H1 (cell line): ENCODE results near the gene SNX15. TPM values are rescaled to one million over a fixed set of nuclear protein-coding genes. Genes with fewer than 3 reads are reported as not detected.

Source experiments
- ASH2L ChIP-seq: fragments of 200-600, 300-600 bp; sonication (generic); IDR thresholded peaks from one replicate; pipeline ENCODE4 v1.7.1; 2017; ENCODE audit warnings: low read length
- CTCF ChIP-seq, 3 experiments: IDR thresholded peaks; 1 replicate in 2 of 3; 2 replicates in 1 of 3; pipeline versions ENCODE4 v1.5.1 to v1.6.1; 2011; ENCODE audit warnings: low read length in 3 of 3, mild to moderate bottlenecking in 3 of 3, inconsistent platforms in 2 of 3, low read depth in 1 of 3, moderate library complexity in 1 of 3; ENCODE audit not compliant: insufficient read depth in 1 of 3; ENCODE audit errors: control extremely low read depth in 1 of 3
- E2F6 ChIP-seq: IDR thresholded peaks from 2 replicates; pipeline ENCODE4 v1.6.1; 2012; ENCODE audit warnings: inconsistent platforms
- EGR1 ChIP-seq: IDR thresholded peaks from 2 replicates; pipeline ENCODE4 v1.6.1; 2011; ENCODE audit warnings: low read depth, low read length, borderline replicate concordance
- EP300 ChIP-seq, 2 experiments: IDR thresholded peaks; 1 replicate in 1 of 2; 2 replicates in 1 of 2; pipeline ENCODE4 v1.6.1; 2011 to 2012; ENCODE audit warnings: low read depth in 2 of 2, low read length in 2 of 2, mild to moderate bottlenecking in 2 of 2, borderline replicate concordance in 1 of 2, inconsistent platforms in 1 of 2, moderate library complexity in 1 of 2
- HDAC2 ChIP-seq, 2 experiments: fragments of 300-600 bp in 1 of 2; sonication (generic) in 1 of 2; IDR thresholded peaks; 2 replicates each; pipeline ENCODE4 v1.6.1; 2011 to 2012; ENCODE audit warnings: low read depth in 2 of 2, low read length in 2 of 2, mild to moderate bottlenecking in 2 of 2, moderate library complexity in 2 of 2, borderline replicate concordance in 1 of 2, inconsistent platforms in 1 of 2
- JUND ChIP-seq: IDR thresholded peaks from 2 replicates; pipeline ENCODE4 v1.6.1; 2011; ENCODE audit warnings: mild to moderate bottlenecking, improper control_type of control experiment, low read length
- NANOG ChIP-seq: IDR thresholded peaks from 2 replicates; pipeline ENCODE4 v1.6.1; 2011; ENCODE audit warnings: low read length, low read depth, mild to moderate bottlenecking, inconsistent platforms; ENCODE audit not compliant: insufficient read depth, poor library complexity, severe bottlenecking
- PHF8 ChIP-seq: fragments of 200-600 bp; sonication (generic); conservative IDR thresholded peaks from 2 replicates; pipeline ENCODE4 v1.7.1; 2012; ENCODE audit warnings: low read depth, mild to moderate bottlenecking, inconsistent platforms, low read length, moderate library complexity
- POLR2AphosphoS5 ChIP-seq: IDR thresholded peaks from 2 replicates; pipeline ENCODE4 v1.6.1; 2011; ENCODE audit warnings: low read depth, low read length
- RAD21 ChIP-seq, 2 experiments: IDR thresholded peaks in 1 of 2; conservative IDR thresholded peaks in 1 of 2; 2 replicates each; pipeline ENCODE4 v1.6.1; 2011; ENCODE audit warnings: low read depth in 2 of 2, low read length in 2 of 2, improper control_type of control experiment in 1 of 2, inconsistent platforms in 1 of 2, mild to moderate bottlenecking in 1 of 2, moderate library complexity in 1 of 2
- SIN3A ChIP-seq, 2 experiments: IDR thresholded peaks in 1 of 2; conservative IDR thresholded peaks in 1 of 2; 2 replicates each; pipeline ENCODE4 v1.6.1; 2011 to 2012; ENCODE audit warnings: low read length in 2 of 2, improper control_type of control experiment in 1 of 2, low read depth in 1 of 2, mild to moderate bottlenecking in 1 of 2
- SP2 ChIP-seq: IDR thresholded peaks from 2 replicates; pipeline ENCODE4 v1.6.1; 2012; ENCODE audit warnings: mild to moderate bottlenecking, low read length, inconsistent platforms
- SP4 ChIP-seq: IDR thresholded peaks from 2 replicates; pipeline ENCODE4 v1.6.1; 2012; ENCODE audit warnings: low read length, inconsistent platforms
- SUZ12 ChIP-seq: fragments of 200-600 bp; sonication (generic); IDR thresholded peaks from 2 replicates; pipeline ENCODE4 v1.6.1; 2012; ENCODE audit warnings: mild to moderate bottlenecking, inconsistent platforms, low read length, moderate library complexity, mixed read lengths
- TBP ChIP-seq: IDR thresholded peaks from 2 replicates; pipeline ENCODE4 v1.6.1; 2011; ENCODE audit warnings: low read depth, low read length, improper control_type of control experiment
- USF2 ChIP-seq: IDR thresholded peaks from 2 replicates; pipeline ENCODE4 v1.6.1; 2011; ENCODE audit warnings: low read length, improper control_type of control experiment
- polyA plus RNA-seq, 7 experiments: library from polyadenylated mRNA; depleted of rRNA in 3 of 7; stranded (reverse) in 5 of 7; unstranded in 2 of 7; fragments of >200 nt in 5 of 7; fragments of 200-250 nt in 2 of 7; gene quantifications; 1 replicate in 5 of 7; 2 replicates in 1 of 7; 4 replicates in 1 of 7; pipeline versions ENCODE4 v1.2.1 to v1.2.3, GENCODE V29; 2011 to 2013; ENCODE audit warnings: missing spikeins in 2 of 7, mixed read lengths in 2 of 7
- total RNA-seq: library from RNA; stranded (reverse); fragmentation: NEBNext Ultra II Directional; extraction: Animal tissue kit (Norgen Biotek cat#: 25700); gene quantifications from 2 replicates; pipeline ENCODE4 v1.2.1, GENCODE V29; 2021

SNX15 gene
- total and polyA plus RNA-seq, 2 of the 8 experiments (the other 6 are each of a cell fraction or from before 2014, with no cell fraction given), result 13.0 to 18.3 TPM

GRCh38 chr11:65027213-65028067 lies at the start of gene SNX15 (continued):
- TF ChIP-seq POLR2AphosphoS5 (peak; percentile 19; the same call in 1 of the 2 replicates), ASH2L (peak; percentile 78), HDAC2 (IDR thresholded peaks at IDR 0.05; ENCODE audit: borderline replicate concordance in 1 of 2, low read depth in 2 of 2, low read length in 2 of 2) (peak in 1 of 2 experiments; percentile 82; a peak in 1 of 4 replicates), SP2 (no peak), SP4 (no peak), SUZ12 (no peak), RAD21 (IDR thresholded peaks at IDR 0.05 in 1 of 2, conservative IDR thresholded peaks at IDR 0.05 in 1 of 2; ENCODE audit: low read depth in 2 of 2, low read length in 2 of 2) (peak; percentile 16 to 28; a peak in 2 of 4 replicates), EP300 (IDR thresholded peaks at IDR 0.05; ENCODE audit: borderline replicate concordance in 1 of 2, low read depth in 2 of 2, low read length in 2 of 2) (0 out of 3 replicates have a peak, but pooled peaks of 1 of the 2 experiments have one; percentile 31), USF2 (0 out of 2 replicates have a peak, but pooled peaks have one; percentile 3), EGR1 (0 out of 2 replicates have a peak, but pooled peaks have one; percentile 41), JUND (peak; percentile 76), NANOG (no peak), TBP (peak; percentile 46; the same call in 1 of the 2 replicates), E2F6 (peak; percentile 97), CTCF (IDR thresholded peaks at IDR 0.05; ENCODE audit: control extremely low read depth in 1 of 3, insufficient read depth in 1 of 3, low read depth in 1 of 3, low read length in 3 of 3) (peak; percentile 13 to 49 (median 44)), PHF8 (peak; percentile 65; the same call in 1 of the 2 replicates), SIN3A (conservative IDR thresholded peaks at IDR 0.05 in 1 of 2, IDR thresholded peaks at IDR 0.05 in 1 of 2; ENCODE audit: low read depth in 1 of 2, low read length in 2 of 2) (peak; percentile 46 to 50; a peak in 1 of 4 replicates)
